ENCODE data around the gene FGD2.
"Not testable (repeated sequence)": the region's sequence is repeated elsewhere in the genome, so short reads cannot be mapped to it uniquely, and the experiment has no call there.

- TF ChIP-seq CTCF (IDR thresholded peaks at IDR 0.05; ENCODE audit: extremely low read depth in 1 of 2, insufficient read depth in 1 of 2, low read depth in 1 of 2, low read length in 2 of 2); POLR2A (IDR thresholded peaks at IDR 0.05; ENCODE audit: low read depth, low read length); EZH2 (IDR thresholded peaks at IDR 0.05; ENCODE audit: borderline replicate concordance, low read depth, low read length, severe bottlenecking); POLR2AphosphoS5 (IDR thresholded peaks at IDR 0.05; ENCODE audit: insufficient read depth, low read depth, low read length); JUN (IDR thresholded peaks at IDR 0.05; ENCODE audit: borderline replicate concordance, insufficient read depth, insufficient read length, low read depth); MAX (IDR thresholded peaks at IDR 0.05; ENCODE audit: insufficient read depth, insufficient read length); FOS (IDR thresholded peaks at IDR 0.05; ENCODE audit: borderline replicate concordance, insufficient read depth, low read length): not testable (repeated sequence)
These were observed 15.1 kb upstream of the FGD2 start for GRCh38 chr6:36990401-36990800.

Measured in endothelial cell of umbilical vein (primary cell).